GM12874 (cell line): Measurements from ENCODE around the gene TSPAN3.

Experiments used
- TF ChIP-seq, protein P1 (sequence below): IDR thresholded peaks from 2 replicates; pipeline ENCODE4 v1.5.1; 2011; ENCODE audit warnings: low read depth, mild to moderate bottlenecking, control low read depth, low read length, moderate library complexity; ENCODE audit not compliant: insufficient read depth

TSPAN3 gene

DNA sequence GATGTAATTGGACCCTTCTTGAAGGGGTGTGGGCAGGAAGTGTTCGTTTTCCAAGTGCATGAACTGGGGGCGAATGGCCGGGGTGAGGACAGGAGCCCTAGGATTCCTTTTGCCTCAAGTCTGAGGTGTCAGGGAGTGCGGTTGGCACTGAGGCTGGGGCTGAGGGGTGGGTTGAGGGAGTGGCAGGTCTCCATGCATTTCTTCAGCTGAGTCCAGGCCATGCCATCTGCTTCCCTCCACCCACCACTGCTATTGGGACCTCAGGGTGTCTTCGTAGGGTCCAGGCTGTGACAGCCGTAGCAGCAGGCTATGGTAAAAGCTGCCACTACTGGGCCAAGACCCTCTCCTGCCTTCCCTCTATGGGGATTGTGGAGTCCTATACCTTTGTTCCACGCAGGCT lies 25.6 kb upstream of the TSPAN3 start:
- TF ChIP-seq, protein P1, sequence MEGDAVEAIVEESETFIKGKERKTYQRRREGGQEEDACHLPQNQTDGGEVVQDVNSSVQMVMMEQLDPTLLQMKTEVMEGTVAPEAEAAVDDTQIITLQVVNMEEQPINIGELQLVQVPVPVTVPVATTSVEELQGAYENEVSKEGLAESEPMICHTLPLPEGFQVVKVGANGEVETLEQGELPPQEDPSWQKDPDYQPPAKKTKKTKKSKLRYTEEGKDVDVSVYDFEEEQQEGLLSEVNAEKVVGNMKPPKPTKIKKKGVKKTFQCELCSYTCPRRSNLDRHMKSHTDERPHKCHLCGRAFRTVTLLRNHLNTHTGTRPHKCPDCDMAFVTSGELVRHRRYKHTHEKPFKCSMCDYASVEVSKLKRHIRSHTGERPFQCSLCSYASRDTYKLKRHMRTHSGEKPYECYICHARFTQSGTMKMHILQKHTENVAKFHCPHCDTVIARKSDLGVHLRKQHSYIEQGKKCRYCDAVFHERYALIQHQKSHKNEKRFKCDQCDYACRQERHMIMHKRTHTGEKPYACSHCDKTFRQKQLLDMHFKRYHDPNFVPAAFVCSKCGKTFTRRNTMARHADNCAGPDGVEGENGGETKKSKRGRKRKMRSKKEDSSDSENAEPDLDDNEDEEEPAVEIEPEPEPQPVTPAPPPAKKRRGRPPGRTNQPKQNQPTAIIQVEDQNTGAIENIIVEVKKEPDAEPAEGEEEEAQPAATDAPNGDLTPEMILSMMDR, result no peak

DNA sequence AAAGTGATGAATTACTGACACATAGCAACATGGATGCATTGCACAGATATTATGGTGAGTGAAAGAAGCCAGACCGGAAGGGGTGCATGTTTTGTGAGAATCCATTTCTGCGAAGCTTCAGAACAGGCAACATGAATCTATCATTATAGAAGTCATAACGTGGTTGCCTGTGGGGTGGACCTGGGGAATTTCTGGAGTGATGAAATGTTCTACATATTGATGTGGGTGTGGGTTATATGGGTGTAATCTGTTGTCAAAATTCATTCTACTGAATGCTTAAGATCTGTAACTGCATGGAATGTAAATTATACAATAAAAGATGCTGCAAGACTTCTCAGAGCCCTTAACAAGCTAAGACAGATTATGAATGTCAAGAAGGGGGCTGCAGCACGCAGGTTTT lies 25.2 kb upstream of the TSPAN3 start:
- TF ChIP-seq, protein P1, result no peak

DNA sequence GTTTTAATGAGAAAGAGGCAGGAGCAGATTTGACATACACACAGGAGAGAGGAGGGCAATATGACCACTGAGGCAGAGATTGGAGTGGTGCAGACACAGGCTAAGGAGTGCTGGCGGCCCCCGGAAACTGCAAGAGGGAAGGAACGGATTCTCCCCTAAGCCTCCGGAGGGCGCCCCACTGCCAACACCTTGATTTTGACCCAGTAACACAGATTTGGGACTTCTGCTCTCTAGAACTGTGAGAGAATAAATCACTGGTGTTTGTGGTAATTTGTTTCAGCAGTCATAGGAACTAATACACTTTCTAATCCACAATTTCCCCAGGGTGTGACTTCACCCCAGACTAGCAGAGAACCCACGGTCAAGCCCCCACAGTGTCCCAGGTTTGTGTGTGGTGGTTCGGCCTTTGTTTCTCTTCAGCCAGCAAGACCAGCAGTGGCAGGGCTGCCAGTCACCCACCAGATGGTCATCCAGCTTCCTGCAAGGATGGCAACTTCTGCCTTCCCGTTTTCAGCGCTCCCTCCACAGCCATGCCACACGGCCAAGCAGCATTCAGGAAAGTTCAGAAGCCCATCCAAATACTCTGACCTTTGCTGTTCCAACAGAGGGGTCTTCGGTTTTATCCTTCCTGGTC lies 23.6 kb upstream of the TSPAN3 start:
- TF ChIP-seq, protein P1, result peak; percentile 34

DNA sequence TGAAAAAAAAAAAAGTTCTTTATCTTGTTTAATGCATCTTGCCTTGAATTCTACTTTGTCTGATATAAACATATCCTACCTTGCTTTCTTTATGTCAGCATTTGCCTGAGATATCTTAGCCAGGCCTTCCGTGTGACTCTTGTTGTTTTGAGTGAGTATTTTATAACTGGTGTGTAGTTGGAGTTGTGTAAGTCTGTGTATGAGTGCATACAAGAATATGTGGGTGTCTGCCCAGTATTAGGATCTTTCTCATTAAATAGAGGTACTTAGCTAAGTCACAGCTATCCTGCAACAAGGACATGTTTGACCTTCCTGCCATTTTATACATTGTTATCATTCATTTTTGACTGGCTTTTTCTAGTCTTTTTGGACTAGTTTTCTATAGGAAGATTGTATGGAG lies 22.5 kb upstream of the TSPAN3 start:
- TF ChIP-seq, protein P1, result no peak

DNA sequence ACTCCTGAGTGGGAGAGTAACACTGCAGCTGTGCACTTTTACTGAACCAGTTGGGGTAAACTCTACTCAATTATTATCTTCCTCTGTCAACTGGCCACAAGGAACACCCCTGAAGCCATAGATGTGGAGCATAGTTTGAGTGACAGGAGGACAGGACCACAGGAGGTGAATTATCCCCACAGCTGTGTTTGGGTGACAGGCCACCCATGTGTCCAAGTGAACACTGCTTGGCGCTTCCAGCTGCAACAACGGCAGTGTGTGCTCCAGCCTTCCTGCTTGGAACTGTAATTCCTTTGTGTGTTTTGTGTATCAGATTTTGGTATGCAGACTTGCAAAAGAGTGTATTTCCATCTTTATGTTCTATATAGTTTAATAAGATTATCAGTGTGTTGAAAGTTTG lies 20.2 kb upstream of the TSPAN3 start:
- TF ChIP-seq, protein P1, result no peak

DNA sequence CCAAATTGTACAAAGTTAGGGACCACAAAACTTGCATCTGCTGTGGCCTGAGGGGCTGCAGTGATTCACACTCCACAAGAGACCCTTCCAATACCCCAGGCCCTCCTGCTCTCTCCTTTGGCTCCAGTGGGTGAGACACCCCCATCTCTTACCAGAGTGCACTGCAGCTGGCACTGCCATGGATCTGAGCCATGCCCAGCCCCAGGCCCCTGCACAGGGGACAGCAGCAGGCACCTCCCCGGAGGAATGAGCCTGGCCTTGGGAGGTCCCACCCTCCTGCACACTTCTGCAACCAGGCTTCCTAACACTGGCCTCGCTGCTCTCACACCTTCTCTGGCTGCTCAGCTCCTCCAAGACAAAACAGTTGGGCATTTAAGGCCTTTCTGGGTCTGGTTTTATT lies 16.3 kb upstream of the TSPAN3 start:
- TF ChIP-seq, protein P1, result no peak

DNA sequence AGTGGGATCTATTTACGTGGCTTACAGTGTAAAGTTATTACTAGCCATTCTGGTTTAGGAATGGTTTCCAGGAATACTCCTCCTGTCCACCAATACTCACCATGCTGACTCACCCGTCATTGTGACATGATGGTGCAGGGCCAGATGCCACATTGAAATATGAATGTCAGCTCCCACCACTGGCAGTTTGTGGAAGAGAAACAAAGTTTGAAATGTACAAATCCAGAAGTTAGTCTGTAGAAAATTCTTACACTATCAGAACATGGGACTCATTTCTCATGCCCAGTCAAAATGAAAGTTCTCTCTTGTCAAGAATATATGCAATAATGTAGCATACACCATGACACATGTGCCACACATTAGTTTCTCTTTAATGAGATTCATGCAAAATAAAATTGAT lies 14.4 kb upstream of the TSPAN3 start:
- TF ChIP-seq, protein P1, result no peak
